AG04450 (cell line): ENCODE measurements around the gene TIMM23. TPM values are rescaled to one million over a fixed set of nuclear protein-coding genes. Genes with fewer than 3 reads are reported as not detected.

Experiments
- CTCF ChIA-PET: fragments of 300-600, 350-600 bp; formaldehyde crosslinking; extraction: SDS; loops from one replicate; lab custom pipeline; 2022; ENCODE audit warnings: antibody characterized with exemption, inconsistent platforms; lab: Charles Lee
- POLR2A ChIA-PET: fragments of 350-600 bp; formaldehyde crosslinking; extraction: SDS; loops from one replicate; lab custom pipeline; 2021; ENCODE audit warnings: antibody characterized with exemption, inconsistent platforms; lab: Yijun Ruan, JAX
- DNase-seq: peaks from one replicate; pipeline ENCODE4 v3.0.0-alpha.2; 2011; ENCODE audit warnings: low read depth, low spot score
- H3K27ac ChIP-seq: one replicate; pipeline ENCODE4 v1.5.1; 2012; ENCODE audit warnings: low read depth, low read length, control low read depth
- H3K27me3 ChIP-seq: one replicate; pipeline ENCODE4 v1.6.0; 2012; ENCODE audit warnings: low read length; ENCODE audit not compliant: control insufficient read depth, insufficient read depth
- H3K4me3 ChIP-seq: 2 replicates; pipeline ENCODE4 v1.5.1; 2011; ENCODE audit warnings: mild to moderate bottlenecking, low read depth, low read length, control low read depth
- H3K9me3 ChIP-seq: 2 replicates; pipeline ENCODE4 v1.5.1; 2012; ENCODE audit warnings: low read length; ENCODE audit not compliant: control insufficient read depth, insufficient read depth
- CTCF ChIP-seq: IDR thresholded peaks from 2 replicates; pipeline ENCODE4 v1.5.1; 2011; ENCODE audit warnings: low read depth, low read length, control low read depth, inconsistent platforms
- polyA plus RNA-seq: library from polyadenylated mRNA; depleted of rRNA; stranded (reverse); fragments of >200 nt; gene quantifications from 2 replicates; pipeline ENCODE4 v1.2.3, GENCODE V29; 2011; rRNA removed
- small RNA-seq: library from RNA; depleted of rRNA; stranded (forward); fragments of <200 nt; gene quantifications from one replicate; pipeline ENCODE3, GENCODE V24; 2012; ENCODE audit warnings: low read depth; ENCODE audit not compliant: insufficient read length

TIMM23 gene
- polyA plus RNA-seq, 1 experiment, result 137 TPM

GRCh38 chr10:46052791-46053375, 80.6 kb downstream of the TIMM23 start:
- DNase-seq, result no peak
- H3K9me3 ChIP-seq, result no peaks in the 10 kb centered on the region
- H3K27ac ChIP-seq, result no peak overlapping the region
- no peak for TF ChIP-seq CTCF
- POLR2A ChIA-PET, result no interaction called here
- no peak overlapping the region for H3K4me3 ChIP-seq
- H3K27me3 ChIP-seq, result no peaks in the 10 kb centered on the region
- CTCF ChIA-PET, result no interaction called here

Small RNAs within 50 kb of the gene (small RNA-seq; reads per million reads assigned to genes)
- not detected for gene SNORA74C-1

Other genes starting within 250 kb of the TIMM23 start
- 45.2 and 62.3 TPM in 2 replicates for gene WASHC2C, start 245.2 kb upstream of the TIMM23 start, polyA plus RNA-seq
- 9.2 and 13.0 TPM in 2 replicates for gene AGAP4, start 125.0 kb upstream of the TIMM23 start, polyA plus RNA-seq
- 139 and 171 TPM in 2 replicates for gene NCOA4, start 58.1 kb downstream of the TIMM23 start, polyA plus RNA-seq
- not detected in 2 replicates for gene MSMB, start 73.8 kb downstream of the TIMM23 start, polyA plus RNA-seq